Measurements from ENCODE around the gene MCF2L. TPM values are rescaled to one million over a fixed set of nuclear protein-coding genes. Genes with fewer than 3 reads are reported as not detected.

MCF2L gene
- total RNA-seq, 1 experiment from 2014 or later: 5.9 TPM

DNA sequence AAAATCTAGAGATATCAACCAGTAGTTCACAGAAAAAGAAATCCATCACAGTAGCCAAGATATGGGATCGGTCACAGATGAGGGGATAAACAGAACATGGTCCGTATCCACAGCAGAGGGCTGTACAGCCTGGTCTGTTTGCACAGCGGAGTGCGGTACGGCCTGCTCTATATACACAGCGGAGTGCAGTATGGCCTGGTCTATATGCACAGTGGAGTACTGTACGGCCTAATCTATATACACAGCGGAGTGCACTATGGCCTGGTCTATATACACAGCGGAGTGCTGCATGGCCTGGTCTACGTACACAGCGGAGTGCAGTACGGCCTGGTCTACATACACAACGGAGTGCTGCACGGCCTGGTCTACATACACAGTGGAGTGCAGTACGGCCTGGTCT lies 43.0 kb upstream of the MCF2L start:
- Histone ChIP-seq H3K27ac (ENCODE audit: low read length) (no peak overlapping the region), H3K9ac (ENCODE audit: low read length) (no peak overlapping the region), H2AFZ (ENCODE audit: low read length) (no peak overlapping the region), H4K20me1 (ENCODE audit: low read length) (no peaks in the 10 kb centered on the region), H3K4me1 (ENCODE audit: insufficient read depth, low read length) (no peaks in the 10 kb centered on the region), H3K9me3 (ENCODE audit: low read length) (no peaks in the 10 kb centered on the region), H3K36me3 (ENCODE audit: low read depth, low read length) (no peaks in the 10 kb centered on the region), H3K27me3 (ENCODE audit: low read length) (no peaks in the 10 kb centered on the region), H3K4me3 (ENCODE audit: low read length) (no peak overlapping the region), H3K9me2 (replicated peaks; ENCODE audit: low read length) (no peaks in the 10 kb centered on the region), H3K4me2 (ENCODE audit: low read length) (no peak overlapping the region), H3F3A (ENCODE audit: low read length, unreplicated experiment) (no peaks in the 10 kb centered on the region), H3K79me2 (ENCODE audit: low read length) (no peaks in the 10 kb centered on the region)
- no TSS peak for BruUV-seq (replicated peaks)
- intact Hi-C loops (cut with micrococcal nuclease): no loop called here
- POLR2A ChIA-PET (ENCODE audit: unreplicated experiment): no interaction called here
- CTCF ChIA-PET: no interaction called here
- DNase-seq (no peak), ATAC-seq (no peak)
- no peak for TF ChIP-seq EZH2 (IDR thresholded peaks at IDR 0.05; ENCODE audit: low read length, unreplicated experiment)
- TF ChIP-seq, protein P1, sequence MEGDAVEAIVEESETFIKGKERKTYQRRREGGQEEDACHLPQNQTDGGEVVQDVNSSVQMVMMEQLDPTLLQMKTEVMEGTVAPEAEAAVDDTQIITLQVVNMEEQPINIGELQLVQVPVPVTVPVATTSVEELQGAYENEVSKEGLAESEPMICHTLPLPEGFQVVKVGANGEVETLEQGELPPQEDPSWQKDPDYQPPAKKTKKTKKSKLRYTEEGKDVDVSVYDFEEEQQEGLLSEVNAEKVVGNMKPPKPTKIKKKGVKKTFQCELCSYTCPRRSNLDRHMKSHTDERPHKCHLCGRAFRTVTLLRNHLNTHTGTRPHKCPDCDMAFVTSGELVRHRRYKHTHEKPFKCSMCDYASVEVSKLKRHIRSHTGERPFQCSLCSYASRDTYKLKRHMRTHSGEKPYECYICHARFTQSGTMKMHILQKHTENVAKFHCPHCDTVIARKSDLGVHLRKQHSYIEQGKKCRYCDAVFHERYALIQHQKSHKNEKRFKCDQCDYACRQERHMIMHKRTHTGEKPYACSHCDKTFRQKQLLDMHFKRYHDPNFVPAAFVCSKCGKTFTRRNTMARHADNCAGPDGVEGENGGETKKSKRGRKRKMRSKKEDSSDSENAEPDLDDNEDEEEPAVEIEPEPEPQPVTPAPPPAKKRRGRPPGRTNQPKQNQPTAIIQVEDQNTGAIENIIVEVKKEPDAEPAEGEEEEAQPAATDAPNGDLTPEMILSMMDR (conservative IDR thresholded peaks at IDR 0.05; ENCODE audit: low read depth, low read length): no peak
- TF ChIP-seq EZH2phosphoT487 (IDR thresholded peaks at IDR 0.05; ENCODE audit: borderline replicate concordance, low read length): no peak

DNA sequence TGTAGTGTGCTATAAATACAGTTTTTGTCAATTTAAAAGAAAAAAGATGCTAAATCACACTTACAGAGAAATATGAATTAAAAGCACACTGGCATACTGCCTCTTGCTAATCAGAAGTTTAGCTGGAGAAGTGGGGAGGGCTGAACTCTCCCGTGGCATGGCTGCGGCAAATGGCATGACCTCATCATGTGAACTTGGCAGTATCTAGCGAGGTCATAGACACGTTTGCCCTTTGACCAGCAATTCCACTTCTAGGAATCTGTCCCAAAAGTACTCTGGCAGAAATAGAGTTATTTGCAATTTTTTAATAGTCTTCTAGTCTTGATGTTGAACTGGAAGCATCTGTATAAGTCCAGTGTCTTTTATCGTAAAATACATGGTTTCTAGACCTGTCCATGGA lies 42.0 kb upstream of the MCF2L start:
- H4K20me1 ChIP-seq (ENCODE audit: low read length): no peaks in the 10 kb centered on the region
- no peaks in the 10 kb centered on the region for H3K9me2 ChIP-seq (replicated peaks; ENCODE audit: low read length)
- ChIA-PET CTCF (no interaction called here), POLR2A (ENCODE audit: unreplicated experiment) (no interaction called here)
- H3K27ac ChIP-seq (ENCODE audit: low read length): no peak overlapping the region
- no peaks in the 10 kb centered on the region for H3K27me3 ChIP-seq (ENCODE audit: low read length)
- H3K9ac ChIP-seq (ENCODE audit: low read length): no peak overlapping the region
- DNase-seq: no peak
- H3F3A ChIP-seq (ENCODE audit: low read length, unreplicated experiment): no peaks in the 10 kb centered on the region
- H3K79me2 ChIP-seq (ENCODE audit: low read length): no peaks in the 10 kb centered on the region
- H3K4me3 ChIP-seq (ENCODE audit: low read length): no peak overlapping the region
- intact Hi-C loops (cut with micrococcal nuclease): no loop called here
- no peak overlapping the region for H2AFZ ChIP-seq (ENCODE audit: low read length)
- BruUV-seq (replicated peaks): no TSS peak
- TF ChIP-seq EZH2phosphoT487 (IDR thresholded peaks at IDR 0.05; ENCODE audit: borderline replicate concordance, low read length) (no peak), EZH2 (IDR thresholded peaks at IDR 0.05; ENCODE audit: low read length, unreplicated experiment) (no peak)
- TF ChIP-seq, protein P1 (conservative IDR thresholded peaks at IDR 0.05; ENCODE audit: low read depth, low read length): no peak
- no peaks in the 10 kb centered on the region for H3K9me3 ChIP-seq (ENCODE audit: low read length)
- H3K4me2 ChIP-seq (ENCODE audit: low read length): no peak overlapping the region
- H3K4me1 ChIP-seq (ENCODE audit: insufficient read depth, low read length): peaks cover 4% of the 10 kb centered on the region
- no peaks in the 10 kb centered on the region for H3K36me3 ChIP-seq (ENCODE audit: low read depth, low read length)
- ATAC-seq: no peak

DNA sequence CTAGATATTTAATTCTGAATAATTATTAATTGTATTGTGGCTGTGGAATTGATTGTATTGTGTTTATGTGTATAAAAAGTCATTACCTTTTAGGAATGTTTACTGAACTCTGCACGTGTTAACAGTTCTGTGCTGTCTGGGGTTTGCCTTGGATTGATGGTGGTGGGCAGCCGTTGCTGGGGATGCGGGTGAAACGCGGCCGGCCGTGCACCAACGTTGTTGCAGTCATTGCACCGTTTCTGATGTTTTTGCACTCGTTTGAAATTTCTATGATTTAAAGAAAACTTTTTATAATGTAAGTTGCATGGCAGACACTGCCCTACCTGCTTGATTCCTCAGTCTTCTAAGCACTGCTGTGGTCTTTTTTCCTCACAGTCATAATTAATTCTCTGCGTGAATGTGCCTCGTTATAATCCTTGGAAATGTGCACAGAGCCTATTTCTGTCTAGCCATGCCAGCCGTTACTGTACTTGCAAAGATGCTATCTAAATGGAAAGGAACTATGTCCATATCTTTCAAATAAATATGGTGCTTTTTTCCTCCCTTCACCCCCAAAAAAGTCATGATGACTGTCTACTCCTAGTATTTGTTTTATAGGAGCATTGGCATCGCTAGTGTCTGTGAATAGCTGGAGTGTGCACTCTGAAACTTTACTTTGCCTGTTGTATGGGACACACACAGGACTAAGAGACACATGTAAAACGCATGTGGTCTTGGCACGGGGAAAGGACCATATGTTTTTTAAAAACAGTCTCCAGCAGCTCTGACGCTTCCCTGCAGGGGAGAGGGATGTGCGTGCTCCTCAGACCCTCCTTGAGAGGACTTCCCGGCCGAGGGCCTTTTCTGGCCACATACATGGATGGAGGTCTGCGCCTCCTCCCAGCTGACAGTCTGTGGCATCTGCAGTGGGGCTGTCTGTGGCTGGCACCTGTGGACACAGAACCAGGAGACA lies 40.7 kb upstream of the MCF2L start:
- CTCF ChIA-PET: no interaction called here
- Histone ChIP-seq H3K27me3 (ENCODE audit: low read length) (no peaks in the 10 kb centered on the region), H4K20me1 (ENCODE audit: low read length) (no peaks in the 10 kb centered on the region), H3K4me1 (ENCODE audit: insufficient read depth, low read length) (peaks cover 5% of the 10 kb centered on the region), H3K4me2 (ENCODE audit: low read length) (no peak overlapping the region), H3K36me3 (ENCODE audit: low read depth, low read length) (no peaks in the 10 kb centered on the region), H3K9ac (ENCODE audit: low read length) (no peak overlapping the region), H3K27ac (ENCODE audit: low read length) (no peak overlapping the region), H3K9me3 (ENCODE audit: low read length) (no peaks in the 10 kb centered on the region), H2AFZ (ENCODE audit: low read length) (no peak overlapping the region), H3K79me2 (ENCODE audit: low read length) (no peaks in the 10 kb centered on the region), H3F3A (ENCODE audit: low read length, unreplicated experiment) (no peaks in the 10 kb centered on the region), H3K9me2 (replicated peaks; ENCODE audit: low read length) (no peaks in the 10 kb centered on the region), H3K4me3 (ENCODE audit: low read length) (no peak overlapping the region)
- POLR2A ChIA-PET (ENCODE audit: unreplicated experiment): interaction anchor here (0.6 kb wide), 1 partner anchor 40 kb away, joined by 9 read pairs; no protein-coding TSS in a partner anchor
- DNase-seq (no peak), ATAC-seq (no peak)
- intact Hi-C loops (cut with micrococcal nuclease): no loop called here
- TF ChIP-seq, protein P1 (conservative IDR thresholded peaks at IDR 0.05; ENCODE audit: low read depth, low read length): no peak
- TF ChIP-seq EZH2 (IDR thresholded peaks at IDR 0.05; ENCODE audit: low read length, unreplicated experiment): no peak
- no peak for TF ChIP-seq EZH2phosphoT487 (IDR thresholded peaks at IDR 0.05; ENCODE audit: borderline replicate concordance, low read length)
- BruUV-seq (replicated peaks): no TSS peak
